Measurements from ENCODE around the gene FIZ1.
A peak's percentile ranks its signal among the peaks of the same experiment; 100 is the strongest.
"Not testable (repeated sequence)": the region's sequence is repeated elsewhere in the genome, so short reads cannot be mapped to it uniquely, and the experiment has no call there.

The FIZ1 gene

GRCh38 chr19:55581145-55581822, 18.0 kb downstream of the FIZ1 start:
- Mint-ChIP-seq H3K4me1 (peaks cover 37% of the 10 kb centered on the region), H3K4me3 (peak overlapping the region; percentile 85)
- DNase-seq (ENCODE audit: low spot score in 2 of 2), result no peak

GRCh38 chr19:55580628-55581144, 18.6 kb downstream of the FIZ1 start, which contains the start of gene ZNF579:
Gene ZNF579, minus strand, starts transcription at chr19:55580848. Its CDS starts 1,209 bp downstream, at chr19:55579639.
- ATAC-seq (replicated peaks; ENCODE audit: extremely low read depth, poor library complexity, severe bottlenecking) (peak; percentile 68), DNase-seq (ENCODE audit: low spot score in 2 of 2) (peak; percentile 38 to 53)
- peaks cover 15% of the 10 kb centered on the region for H3K36me3 Mint-ChIP-seq (ENCODE audit: insufficient read depth)
- peak within 1 kb of the TSS; percentile 91 for H3K27ac Mint-ChIP-seq (ENCODE audit: low read depth)
- peak within 1 kb of the TSS; percentile 85 for H3K4me3 Mint-ChIP-seq
- H3K4me1 Mint-ChIP-seq, result peaks cover 31% of the 10 kb centered on the region
- H3K9me3 Mint-ChIP-seq, result no peaks in the 10 kb centered on the region
- no peaks in the 10 kb centered on the region for H3K27me3 Mint-ChIP-seq

More at GRCh38 chr19:55581145-55581822, 18.0 kb downstream of the FIZ1 start:
- no peak for ATAC-seq (replicated peaks; ENCODE audit: extremely low read depth, poor library complexity, severe bottlenecking)
- H3K36me3 Mint-ChIP-seq (ENCODE audit: insufficient read depth), result peaks cover 15% of the 10 kb centered on the region
- peak overlapping the region; percentile 91 for H3K27ac Mint-ChIP-seq (ENCODE audit: low read depth)
- H3K9me3 Mint-ChIP-seq, result no peaks in the 10 kb centered on the region
- no peaks in the 10 kb centered on the region for H3K27me3 Mint-ChIP-seq

- Mint-ChIP-seq H3K27ac (ENCODE audit: low read depth) (peak overlapping the region; percentile 91), H3K4me1 (peaks cover 24% of the 10 kb centered on the region), H3K9me3 (no peaks in the 10 kb centered on the region), H3K4me3 (peak overlapping the region; percentile 85), H3K27me3 (no peaks in the 10 kb centered on the region), H3K36me3 (ENCODE audit: insufficient read depth) (peaks cover 15% of the 10 kb centered on the region)
- no peak for ATAC-seq (replicated peaks; ENCODE audit: extremely low read depth, poor library complexity, severe bottlenecking)
- DNase-seq (ENCODE audit: low spot score in 2 of 2), result no peak
These were observed 19.3 kb downstream of the FIZ1 start for GRCh38 chr19:55579766-55580621.

- H3K27ac Mint-ChIP-seq (ENCODE audit: low read depth), result peak overlapping the region; percentile 91
- no peak for ATAC-seq (replicated peaks; ENCODE audit: extremely low read depth, poor library complexity, severe bottlenecking)
These were observed 20.3 kb downstream of the FIZ1 start for GRCh38 chr19:55578761-55579747.

GRCh38 chr19:55578031-55578760, 21.1 kb downstream of the FIZ1 start:
- no peaks in the 10 kb centered on the region for H3K27me3 Mint-ChIP-seq
- H3K4me3 Mint-ChIP-seq, result no peak overlapping the region
- H3K9me3 Mint-ChIP-seq, result no peaks in the 10 kb centered on the region
- peaks cover 15% of the 10 kb centered on the region for H3K36me3 Mint-ChIP-seq (ENCODE audit: insufficient read depth)
- H3K4me1 Mint-ChIP-seq, result peaks cover 24% of the 10 kb centered on the region
- DNase-seq (ENCODE audit: low spot score in 2 of 2), result no peak
- H3K27ac Mint-ChIP-seq (ENCODE audit: low read depth), result no peak overlapping the region
- ATAC-seq (replicated peaks; ENCODE audit: extremely low read depth, poor library complexity, severe bottlenecking), result no peak

More at GRCh38 chr19:55578761-55579747, 20.3 kb downstream of the FIZ1 start:
- Mint-ChIP-seq H3K36me3 (ENCODE audit: insufficient read depth) (peaks cover 15% of the 10 kb centered on the region), H3K9me3 (no peaks in the 10 kb centered on the region), H3K27me3 (no peaks in the 10 kb centered on the region), H3K4me3 (peak overlapping the region; percentile 85), H3K4me1 (peaks cover 24% of the 10 kb centered on the region)
- no peak for DNase-seq (ENCODE audit: low spot score in 2 of 2)

GRCh38 chr19:55576746-55577145, 22.6 kb downstream of the FIZ1 start:
- H3K4me1 Mint-ChIP-seq, result peaks cover 20% of the 10 kb centered on the region
- no peak for DNase-seq (ENCODE audit: low spot score in 2 of 2)
- no peak overlapping the region for H3K4me3 Mint-ChIP-seq
- H3K27ac Mint-ChIP-seq (ENCODE audit: low read depth), result no peak overlapping the region
- ATAC-seq (replicated peaks; ENCODE audit: extremely low read depth, poor library complexity, severe bottlenecking), result no peak
- H3K27me3 Mint-ChIP-seq, result no peaks in the 10 kb centered on the region
- H3K36me3 Mint-ChIP-seq (ENCODE audit: insufficient read depth), result peaks cover 14% of the 10 kb centered on the region
- H3K9me3 Mint-ChIP-seq, result no peaks in the 10 kb centered on the region

GRCh38 chr19:55573929-55574328, 25.4 kb downstream of the FIZ1 start:
- not testable (repeated sequence) for DNase-seq (ENCODE audit: low spot score in 2 of 2); H3K27me3 Mint-ChIP-seq; H3K9me3 Mint-ChIP-seq; H3K27ac Mint-ChIP-seq (ENCODE audit: low read depth); ATAC-seq (replicated peaks; ENCODE audit: extremely low read depth, poor library complexity, severe bottlenecking); H3K4me1 Mint-ChIP-seq; H3K36me3 Mint-ChIP-seq (ENCODE audit: insufficient read depth); H3K4me3 Mint-ChIP-seq

GRCh38 chr19:55569477-55569876, 29.8 kb downstream of the FIZ1 start:
- not testable (repeated sequence) for H3K36me3 Mint-ChIP-seq (ENCODE audit: insufficient read depth); H3K4me1 Mint-ChIP-seq; DNase-seq (ENCODE audit: low spot score in 2 of 2); H3K27me3 Mint-ChIP-seq; H3K4me3 Mint-ChIP-seq; H3K9me3 Mint-ChIP-seq; ATAC-seq (replicated peaks; ENCODE audit: extremely low read depth, poor library complexity, severe bottlenecking); H3K27ac Mint-ChIP-seq (ENCODE audit: low read depth)

GRCh38 chr19:55567708-55568328, 31.5 kb downstream of the FIZ1 start:
- H3K27me3 Mint-ChIP-seq, result no peaks in the 10 kb centered on the region
- H3K9me3 Mint-ChIP-seq, result no peaks in the 10 kb centered on the region
- H3K4me1 Mint-ChIP-seq, result no peaks in the 10 kb centered on the region
- no peak for ATAC-seq (replicated peaks; ENCODE audit: extremely low read depth, poor library complexity, severe bottlenecking)
- DNase-seq (ENCODE audit: low spot score in 2 of 2), result no peak
- peaks cover 2% of the 10 kb centered on the region for H3K36me3 Mint-ChIP-seq (ENCODE audit: insufficient read depth)
- H3K27ac Mint-ChIP-seq (ENCODE audit: low read depth), result no peak overlapping the region
- no peak overlapping the region for H3K4me3 Mint-ChIP-seq

- Mint-ChIP-seq H3K27ac (ENCODE audit: low read depth) (no peak overlapping the region), H3K9me3 (no peaks in the 10 kb centered on the region), H3K36me3 (ENCODE audit: insufficient read depth) (no peaks in the 10 kb centered on the region), H3K4me1 (no peaks in the 10 kb centered on the region), H3K27me3 (no peaks in the 10 kb centered on the region), H3K4me3 (no peak overlapping the region)
- no peak for ATAC-seq (replicated peaks; ENCODE audit: extremely low read depth, poor library complexity, severe bottlenecking)
- no peak for DNase-seq (ENCODE audit: low spot score in 2 of 2)
These were observed 32.5 kb downstream of the FIZ1 start for GRCh38 chr19:55566823-55567222.

- H3K27me3 Mint-ChIP-seq, result peaks cover 16% of the 10 kb centered on the region
- no peak overlapping the region for H3K27ac Mint-ChIP-seq (ENCODE audit: low read depth)
- no peaks in the 10 kb centered on the region for H3K9me3 Mint-ChIP-seq
- H3K4me3 Mint-ChIP-seq, result no peak overlapping the region
- no peaks in the 10 kb centered on the region for H3K36me3 Mint-ChIP-seq (ENCODE audit: insufficient read depth)
- ATAC-seq (replicated peaks; ENCODE audit: extremely low read depth, poor library complexity, severe bottlenecking) (no peak), DNase-seq (ENCODE audit: low spot score in 2 of 2) (no peak)
- H3K4me1 Mint-ChIP-seq, result peaks cover 5% of the 10 kb centered on the region
These were observed 36.0 kb downstream of the FIZ1 start for GRCh38 chr19:55563261-55563690.
